Measurements from ENCODE around the gene SRSF1. TPM values are rescaled to one million over a fixed set of nuclear protein-coding genes. Genes with fewer than 3 reads are reported as not detected.

The SRSF1 gene
- total RNA-seq, 1 experiment from 2014 or later = 325 TPM

- H3K4me1 Mint-ChIP-seq (ENCODE audit: low read depth, unreplicated experiment) = no peaks in the 10 kb centered on the region
- CTCF ChIA-PET = no interaction called here
- H3K4me3 ChIP-seq (ENCODE audit: low read depth, low read length) = no peak overlapping the region
- POLR2A ChIA-PET = no interaction called here
- DNase-seq = no peak
- no peaks in the 10 kb centered on the region for H3K36me3 ChIP-seq (ENCODE audit: control insufficient read depth, insufficient read depth, low read length)
- intact Hi-C loops (cut with micrococcal nuclease; ENCODE audit: unreplicated experiment) = no loop called here
- TF ChIP-seq, protein P1, sequence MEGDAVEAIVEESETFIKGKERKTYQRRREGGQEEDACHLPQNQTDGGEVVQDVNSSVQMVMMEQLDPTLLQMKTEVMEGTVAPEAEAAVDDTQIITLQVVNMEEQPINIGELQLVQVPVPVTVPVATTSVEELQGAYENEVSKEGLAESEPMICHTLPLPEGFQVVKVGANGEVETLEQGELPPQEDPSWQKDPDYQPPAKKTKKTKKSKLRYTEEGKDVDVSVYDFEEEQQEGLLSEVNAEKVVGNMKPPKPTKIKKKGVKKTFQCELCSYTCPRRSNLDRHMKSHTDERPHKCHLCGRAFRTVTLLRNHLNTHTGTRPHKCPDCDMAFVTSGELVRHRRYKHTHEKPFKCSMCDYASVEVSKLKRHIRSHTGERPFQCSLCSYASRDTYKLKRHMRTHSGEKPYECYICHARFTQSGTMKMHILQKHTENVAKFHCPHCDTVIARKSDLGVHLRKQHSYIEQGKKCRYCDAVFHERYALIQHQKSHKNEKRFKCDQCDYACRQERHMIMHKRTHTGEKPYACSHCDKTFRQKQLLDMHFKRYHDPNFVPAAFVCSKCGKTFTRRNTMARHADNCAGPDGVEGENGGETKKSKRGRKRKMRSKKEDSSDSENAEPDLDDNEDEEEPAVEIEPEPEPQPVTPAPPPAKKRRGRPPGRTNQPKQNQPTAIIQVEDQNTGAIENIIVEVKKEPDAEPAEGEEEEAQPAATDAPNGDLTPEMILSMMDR (IDR thresholded peaks at IDR 0.05; ENCODE audit: insufficient read depth in 1 of 2, low read depth in 1 of 2, low read length in 1 of 2, severe bottlenecking in 1 of 2, unreplicated experiment in 1 of 2) = no peak
- H3K27me3 ChIP-seq (replicated peaks; ENCODE audit: control insufficient read depth, insufficient read depth, low read length) = no peaks in the 10 kb centered on the region
- no peaks in the 10 kb centered on the region for H3K4me1 ChIP-seq
- no peaks in the 10 kb centered on the region for H3K36me3 Mint-ChIP-seq (ENCODE audit: insufficient read depth, unreplicated experiment)
- no peaks in the 10 kb centered on the region for H3K9me3 Mint-ChIP-seq (ENCODE audit: unreplicated experiment)
- no peak overlapping the region for H3K4me3 Mint-ChIP-seq (ENCODE audit: unreplicated experiment)
- no peaks in the 10 kb centered on the region for H3K9me3 ChIP-seq
- H3K27me3 Mint-ChIP-seq (ENCODE audit: insufficient read depth, unreplicated experiment) = no peaks in the 10 kb centered on the region
- no TSS peak for BruUV-seq (replicated peaks)
- H3K27ac Mint-ChIP-seq (ENCODE audit: unreplicated experiment) = no peak overlapping the region
Observed at GRCh38 chr17:58041161-58041560, 34.1 kb upstream of the SRSF1 start.

GRCh38 chr17:58040386-58040785 is 33.3 kb upstream of the SRSF1 start:
- TF ChIP-seq, protein P1 (IDR thresholded peaks at IDR 0.05; ENCODE audit: insufficient read depth in 1 of 2, low read depth in 1 of 2, low read length in 1 of 2, severe bottlenecking in 1 of 2, unreplicated experiment in 1 of 2) = no peak
- no peaks in the 10 kb centered on the region for H3K4me1 Mint-ChIP-seq (ENCODE audit: low read depth, unreplicated experiment)
- DNase-seq = no peak
- H3K4me3 ChIP-seq (ENCODE audit: low read depth, low read length) = no peak overlapping the region
- no peaks in the 10 kb centered on the region for H3K9me3 ChIP-seq
- no peaks in the 10 kb centered on the region for H3K27me3 Mint-ChIP-seq (ENCODE audit: insufficient read depth, unreplicated experiment)
- H3K27ac Mint-ChIP-seq (ENCODE audit: unreplicated experiment) = no peak overlapping the region
- CTCF ChIA-PET = no interaction called here
- POLR2A ChIA-PET = no interaction called here
- no peaks in the 10 kb centered on the region for H3K27me3 ChIP-seq (replicated peaks; ENCODE audit: control insufficient read depth, insufficient read depth, low read length)
- intact Hi-C loops (cut with micrococcal nuclease; ENCODE audit: unreplicated experiment) = no loop called here
- H3K36me3 Mint-ChIP-seq (ENCODE audit: insufficient read depth, unreplicated experiment) = no peaks in the 10 kb centered on the region
- H3K36me3 ChIP-seq (ENCODE audit: control insufficient read depth, insufficient read depth, low read length) = no peaks in the 10 kb centered on the region
- no peaks in the 10 kb centered on the region for H3K4me1 ChIP-seq
- no TSS peak for BruUV-seq (replicated peaks)
- H3K9me3 Mint-ChIP-seq (ENCODE audit: unreplicated experiment) = no peaks in the 10 kb centered on the region
- no peak overlapping the region for H3K4me3 Mint-ChIP-seq (ENCODE audit: unreplicated experiment)

DNA sequence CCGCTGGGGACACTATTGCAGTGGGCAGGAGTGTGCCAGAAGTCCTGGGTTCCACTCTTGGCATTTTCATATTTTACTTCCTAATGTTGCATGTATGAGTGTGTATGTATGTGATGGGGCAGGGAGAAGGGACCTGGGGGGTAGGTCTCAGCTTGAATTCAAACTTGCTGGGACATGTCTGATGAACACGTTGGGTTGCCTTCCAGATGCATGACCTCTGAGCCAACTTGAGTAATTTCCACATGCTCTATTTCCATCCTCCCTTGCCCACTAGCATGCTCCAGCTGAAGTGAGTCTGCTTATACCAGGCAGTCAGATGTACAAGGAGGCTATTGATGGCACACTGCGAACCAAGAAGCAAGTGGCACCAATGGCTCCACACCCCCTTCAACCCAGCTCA is 32.9 kb upstream of the SRSF1 start:
- DNase-seq = no peak
- Histone ChIP-seq H3K4me3 (ENCODE audit: low read depth, low read length) (no peak overlapping the region), H3K9me3 (no peaks in the 10 kb centered on the region), H3K4me1 (no peaks in the 10 kb centered on the region), H3K36me3 (ENCODE audit: control insufficient read depth, insufficient read depth, low read length) (no peaks in the 10 kb centered on the region), H3K27me3 (replicated peaks; ENCODE audit: control insufficient read depth, insufficient read depth, low read length) (no peaks in the 10 kb centered on the region)
- ChIA-PET CTCF (no interaction called here), POLR2A (no interaction called here)
- no TSS peak for BruUV-seq (replicated peaks)
- TF ChIP-seq, protein P1 (IDR thresholded peaks at IDR 0.05; ENCODE audit: insufficient read depth in 1 of 2, low read depth in 1 of 2, low read length in 1 of 2, severe bottlenecking in 1 of 2, unreplicated experiment in 1 of 2) = no peak
- Mint-ChIP-seq H3K36me3 (ENCODE audit: insufficient read depth, unreplicated experiment) (no peaks in the 10 kb centered on the region), H3K27ac (ENCODE audit: unreplicated experiment) (no peak overlapping the region), H3K9me3 (ENCODE audit: unreplicated experiment) (no peaks in the 10 kb centered on the region), H3K4me3 (ENCODE audit: unreplicated experiment) (no peak overlapping the region), H3K4me1 (ENCODE audit: low read depth, unreplicated experiment) (no peaks in the 10 kb centered on the region), H3K27me3 (ENCODE audit: insufficient read depth, unreplicated experiment) (no peaks in the 10 kb centered on the region)
- intact Hi-C loops (cut with micrococcal nuclease; ENCODE audit: unreplicated experiment) = no loop called here
